Activated B cell treated with CpG ODN at 0.5 μM for 24 hours (primary cell): ENCODE data around the gene IPPK. TPM values are rescaled to one million over a fixed set of nuclear protein-coding genes. Genes with fewer than 3 reads are reported as not detected.

ENCODE experiments used
- ATAC-seq: fragments of 200-7000 bp; cut with Tn5 transposase; one replicate; pipeline ENCODE4 v1.10.0; 2021; ENCODE audit warnings: low read depth, mild to moderate bottlenecking, moderate library complexity
- CTCF ChIA-PET: fragments of 350-600 bp; sonication (Branson Sonifier 250); formaldehyde crosslinking; loops from one replicate; lab custom pipeline; 2021; ENCODE audit warnings: antibody characterized with exemption; lab: Charles Lee
- POLR2A ChIA-PET: fragments of 350-600 bp; sonication (Branson Sonifier 250); formaldehyde crosslinking; loops from one replicate; lab custom pipeline; 2021; ENCODE audit warnings: antibody characterized with exemption; lab: Charles Lee
- DNase-seq: peaks from one replicate; pipeline ENCODE4 v3.0.0; 2022
- H3K27ac Mint-ChIP-seq: one replicate; pipeline ENCODE4 v1.8.0; 2020; ENCODE audit warnings: mixed read lengths
- H3K27me3 Mint-ChIP-seq: one replicate; pipeline ENCODE4 v1.8.0; 2021; ENCODE audit warnings: mixed read lengths
- H3K36me3 Mint-ChIP-seq: one replicate; pipeline ENCODE4 v1.8.0; 2021; ENCODE audit warnings: low read depth, mixed read lengths
- H3K4me1 Mint-ChIP-seq: one replicate; pipeline ENCODE4 v1.8.0; 2021; ENCODE audit warnings: mixed read lengths
- H3K4me3 Mint-ChIP-seq: one replicate; pipeline ENCODE4 v1.8.0; 2020; ENCODE audit warnings: mild to moderate bottlenecking, mixed read lengths
- H3K9me3 Mint-ChIP-seq: one replicate; pipeline ENCODE4 v1.8.0; 2020; ENCODE audit warnings: mixed read lengths
- CTCF ChIP-seq: fragments of 200-600 bp; IDR thresholded peaks from one replicate; pipeline ENCODE4 v1.8.0; 2022; ENCODE audit warnings: antibody characterized with exemption, mild to moderate bottlenecking
- intact Hi-C: fragments of 100-400 bp; cut with micrococcal nuclease; formaldehyde crosslinking; loops from one replicate; pipeline ENCODE4 v1.15.1; 2024
- total RNA-seq: library from RNA; stranded (reverse); gene quantifications from 2 replicates; pipeline ENCODE4 v1.2.3, GENCODE V29; 2022

IPPK gene
- total RNA-seq, 1 donor from 2014 or later: 9.7 TPM

GRCh38 chr9:92664394-92665152, 5.4 kb downstream of the IPPK start:
- Mint-ChIP-seq H3K36me3 (peaks cover 15% of the 10 kb centered on the region), H3K4me1 (peaks cover 31% of the 10 kb centered on the region), H3K27ac (no peak overlapping the region), H3K27me3 (no peaks in the 10 kb centered on the region), H3K4me3 (no peak overlapping the region), H3K9me3 (no peaks in the 10 kb centered on the region)
- ChIA-PET POLR2A (no interaction called here), CTCF (no interaction called here)
- ATAC-seq (no peak), DNase-seq (no peak)
- intact Hi-C loops: loop anchor here (5.0 kb wide), 1 partner anchor 38 kb away; no protein-coding TSS in a partner anchor
- no peak for TF ChIP-seq CTCF

GRCh38 chr9:92663951-92664350, 6.0 kb downstream of the IPPK start:
- ATAC-seq (no peak), DNase-seq (no peak)
- peaks cover 13% of the 10 kb centered on the region for H3K36me3 Mint-ChIP-seq
- H3K9me3 Mint-ChIP-seq: no peaks in the 10 kb centered on the region
- H3K4me3 Mint-ChIP-seq: no peak overlapping the region
- peaks cover 28% of the 10 kb centered on the region for H3K4me1 Mint-ChIP-seq
- POLR2A ChIA-PET: no interaction called here
- intact Hi-C loops: no loop called here
- TF ChIP-seq CTCF: no peak
- CTCF ChIA-PET: no interaction called here
- no peak overlapping the region for H3K27ac Mint-ChIP-seq
- no peaks in the 10 kb centered on the region for H3K27me3 Mint-ChIP-seq

- intact Hi-C loops: no loop called here
- POLR2A ChIA-PET: no interaction called here
- DNase-seq (no peak), ATAC-seq (no peak)
- Mint-ChIP-seq H3K36me3 (peaks cover 16% of the 10 kb centered on the region), H3K27me3 (no peaks in the 10 kb centered on the region), H3K9me3 (no peaks in the 10 kb centered on the region), H3K4me3 (no peak overlapping the region), H3K27ac (no peak overlapping the region), H3K4me1 (peaks cover 21% of the 10 kb centered on the region)
- TF ChIP-seq CTCF: no peak
- CTCF ChIA-PET: no interaction called here
These were observed 6.8 kb downstream of the IPPK start for GRCh38 chr9:92663126-92663525.

GRCh38 chr9:92661743-92662142, 8.2 kb downstream of the IPPK start:
- no peak for TF ChIP-seq CTCF
- Mint-ChIP-seq H3K36me3 (peaks cover 28% of the 10 kb centered on the region), H3K9me3 (no peaks in the 10 kb centered on the region), H3K4me1 (peaks cover 17% of the 10 kb centered on the region), H3K4me3 (no peak overlapping the region), H3K27ac (no peak overlapping the region), H3K27me3 (no peaks in the 10 kb centered on the region)
- CTCF ChIA-PET: no interaction called here
- DNase-seq (no peak), ATAC-seq (no peak)
- POLR2A ChIA-PET: no interaction called here
- intact Hi-C loops: no loop called here

GRCh38 chr9:92661127-92661526, 8.8 kb downstream of the IPPK start:
- no peak for DNase-seq
- ChIA-PET CTCF (no interaction called here), POLR2A (no interaction called here)
- TF ChIP-seq CTCF: no peak
- no peak overlapping the region for H3K4me3 Mint-ChIP-seq
- H3K27ac Mint-ChIP-seq: no peak overlapping the region
- H3K4me1 Mint-ChIP-seq: peaks cover 17% of the 10 kb centered on the region
- no peaks in the 10 kb centered on the region for H3K27me3 Mint-ChIP-seq
- intact Hi-C loops: no loop called here
- peaks cover 34% of the 10 kb centered on the region for H3K36me3 Mint-ChIP-seq
- ATAC-seq: no peak
- H3K9me3 Mint-ChIP-seq: no peaks in the 10 kb centered on the region
